GM10266 (cell line): Measurements from ENCODE around the gene CDYL2.
"Not testable (repeated sequence)": the region's sequence is repeated elsewhere in the genome, so short reads cannot be mapped to it uniquely, and the experiment has no call there.

Source experiments
- DNase-seq: peaks from one replicate; pipeline ENCODE4 v3.0.0; 2012; ENCODE audit errors: extremely low spot score
- CTCF ChIP-seq: IDR thresholded peaks from 2 replicates; pipeline ENCODE4 v1.5.1; 2012; ENCODE audit warnings: mild to moderate bottlenecking, low read depth; ENCODE audit not compliant: control insufficient read depth, insufficient read depth; ENCODE audit errors: missing control alignments

The CDYL2 gene

GRCh38 chr16:80739523-80739922, 64.9 kb downstream of the CDYL2 start:
- no peak for TF ChIP-seq CTCF
- DNase-seq: no peak

GRCh38 chr16:80738521-80738920, 65.9 kb downstream of the CDYL2 start:
- no peak for TF ChIP-seq CTCF
- DNase-seq: no peak

- DNase-seq: no peak
- no peak for TF ChIP-seq CTCF
Observed at GRCh38 chr16:80735846-80736245, 68.6 kb downstream of the CDYL2 start.

- no peak for TF ChIP-seq CTCF
- no peak for DNase-seq
Observed at GRCh38 chr16:80733407-80733806, 71.0 kb downstream of the CDYL2 start.

- no peak for TF ChIP-seq CTCF
- no peak for DNase-seq
Observed at GRCh38 chr16:80731915-80732314, 72.5 kb downstream of the CDYL2 start.

- DNase-seq: not testable (repeated sequence)
Observed at GRCh38 chr16:80727066-80727763, 77.2 kb downstream of the CDYL2 start.

- no peak for TF ChIP-seq CTCF
- DNase-seq: no peak
Observed at GRCh38 chr16:80725566-80726162, 78.7 kb downstream of the CDYL2 start.
